Psoas muscle (tissue), 8 donors: ENCODE data around the gene RLIM. TPM values are rescaled to one million over a fixed set of nuclear protein-coding genes. Genes with fewer than 3 reads are reported as not detected.

ENCODE experiments used
- ATAC-seq, 4 donors: fragments of 200-7000 bp; cut with Tn5 transposase; one replicate each; pipeline ENCODE4 v1.9.1; 2020; ENCODE audit warnings: moderate library complexity in 3 of 4, mild to moderate bottlenecking in 2 of 4
- DNase-seq, 2 donors: peaks; one replicate each; pipeline ENCODE4 v3.0.0-alpha.2; 2020
- H3K27ac ChIP-seq: fragments of 200-600 bp; one replicate; pipeline ENCODE4 v1.8.0; 2022
- H3K27me3 ChIP-seq, 3 donors: fragments of 200-600 bp in 1 of 3; one replicate each; pipeline versions ENCODE4 v1.6.1 to v1.8.0; 2013 to 2022; ENCODE audit warnings: low read length in 2 of 3, mild to moderate bottlenecking in 2 of 3, moderate library complexity in 1 of 3; ENCODE audit not compliant: insufficient read depth in 3 of 3
- H3K36me3 ChIP-seq, 2 donors: fragments of 200-600 bp in 1 of 2; one replicate each; pipeline versions ENCODE4 v1.6.1 to v1.8.0; 2013 to 2022; ENCODE audit warnings: low read depth in 1 of 2, mild to moderate bottlenecking in 1 of 2, moderate library complexity in 1 of 2; ENCODE audit not compliant: insufficient read depth in 1 of 2
- H3K4me1 ChIP-seq: fragments of 200-600 bp; one replicate; pipeline ENCODE4 v1.8.0; 2022
- H3K4me3 ChIP-seq: fragments of 200-600 bp; one replicate; pipeline ENCODE4 v1.8.0; 2022; ENCODE audit warnings: mild to moderate bottlenecking
- H3K9me3 ChIP-seq: fragments of 200-600 bp; one replicate; pipeline ENCODE4 v1.8.0; 2022
- CTCF ChIP-seq: fragments of 200-600 bp; IDR thresholded peaks from one replicate; pipeline ENCODE4 v1.8.0; 2022; ENCODE audit warnings: antibody characterized with exemption
- WGBS, 3 donors: extraction: QIAGEN DNeasy Blood & Tissue Kit; methylation state at CpG; one replicate each; pipeline versions ENCODE4 v1.1.6 to v1.1.7; 2013; 5-methylcytosine and 5-hydroxymethylcytosine counted together
- intact Hi-C, 2 donors: fragments of 100-400 bp; cut with DNase I; formaldehyde crosslinking; loops; one replicate each; pipeline versions ENCODE4 v1.11.0 to v1.14.2; 2022
- polyA plus RNA-seq, 3 donors: library from polyadenylated mRNA; stranded (reverse); fragments of 200-250 nt; gene quantifications; one replicate each; pipeline ENCODE4 v1.2.3, GENCODE V29; 2013
- total RNA-seq, 4 donors: library from RNA; stranded (reverse); fragmentation: NEBNext Ultra II Directional in 2 of 4; extraction: Animal tissue kit (Norgen Biotek cat#: 25700) in 2 of 4; gene quantifications; one replicate each; pipeline versions ENCODE4 v1.2.1 to v1.2.4, GENCODE V29; 2021 to 2023
- donor health status: healthy with polysubstance abuse.
- donor health status: DM: no; HTN: no; CAD: no; lungs with moderate emphysema.
- donor health status: Bipolar disorder and iron deficiency.
- donor health status: healthy.
- donor health status: DM: yes; HTN: yes; CAD: no.
- donor health status: DM: no; HTN: no; CAD: no.
- donor health status: DM: no; HTN: no; CAD: no.
- donor health status: DM: yes; HTN: yes; CAD: no.

Gene RLIM
- total and polyA plus RNA-seq, 7 donors: 4.9 to 29.6 (median 20.5) TPM

- DNase-seq (no peak), ATAC-seq (no peak)
- TF ChIP-seq CTCF: no peak
- WGBS, 3 donors: 42 to 65% (median 52%) methylated on average over 2 of the region's 2 CpGs
- Histone ChIP-seq H3K4me3 (no peak overlapping the region), H3K27me3 (peaks cover 0 to 11% (median 0%) of the 10 kb centered on the region in 3 donors), H3K27ac (no peak overlapping the region), H3K9me3 (no peaks in the 10 kb centered on the region), H3K4me1 (no peaks in the 10 kb centered on the region), H3K36me3 (no peaks in the 10 kb centered on the region)
- intact Hi-C loops: loop anchor here in 1 of 2 donors (5.0 kb wide), 1 partner anchor 700 kb away; the partner anchor contains the start of gene XIST
Observed at GRCh38 chrX:74551934-74552333, 62.5 kb downstream of the RLIM start.

GRCh38 chrX:74550295-74550802 lies 64.1 kb downstream of the RLIM start:
- H3K36me3 ChIP-seq: no peaks in the 10 kb centered on the region
- DNase-seq (peak; percentile 84 to 92), ATAC-seq (peak; percentile 93 to 98 (median 95))
- no peak overlapping the region for H3K4me3 ChIP-seq
- peak; percentile 93 for TF ChIP-seq CTCF
- H3K27ac ChIP-seq: no peak overlapping the region
- H3K9me3 ChIP-seq: no peaks in the 10 kb centered on the region
- H3K27me3 ChIP-seq: peaks cover 0 to 8% (median 0%) of the 10 kb centered on the region in 3 donors
- 10 to 20% (median 12%) methylated on average over 23 to 24 of the region's 24 CpGs for WGBS, 3 donors
- intact Hi-C loops: loop anchor here in 1 of 2 donors (5.0 kb wide), 1 partner anchor 698 kb away; the partner anchor contains the start of gene XIST
- H3K4me1 ChIP-seq: no peaks in the 10 kb centered on the region

- Histone ChIP-seq H3K4me3 (no peak overlapping the region), H3K27ac (no peak overlapping the region), H3K36me3 (no peaks in the 10 kb centered on the region), H3K4me1 (no peaks in the 10 kb centered on the region), H3K27me3 (no peaks in the 10 kb centered on the region), H3K9me3 (no peaks in the 10 kb centered on the region)
- TF ChIP-seq CTCF: no peak
- WGBS, 3 donors: 70 to 92% (median 88%) methylated on average over 1 of the region's 1 CpG
- intact Hi-C loops: no loop called here
- DNase-seq: no peak
- no peak for ATAC-seq
Observed at GRCh38 chrX:74546984-74547383, 67.4 kb downstream of the RLIM start.

- Histone ChIP-seq H3K4me3 (no peak overlapping the region), H3K27ac (no peak overlapping the region), H3K9me3 (no peaks in the 10 kb centered on the region), H3K36me3 (no peaks in the 10 kb centered on the region), H3K27me3 (peaks cover 0 to 4% (median 0%) of the 10 kb centered on the region in 3 donors), H3K4me1 (no peaks in the 10 kb centered on the region)
- WGBS, 3 donors: 40 to 79% (median 58%) methylated on average over 1 of the region's 1 CpG
- no peak for TF ChIP-seq CTCF
- ATAC-seq: no peak
- DNase-seq: no peak
- intact Hi-C loops: no loop called here
Observed at GRCh38 chrX:74545880-74546523, 68.4 kb downstream of the RLIM start.
